Panc1 (cell line): ENCODE measurements around the gene RNF144A. TPM values are rescaled to one million over a fixed set of nuclear protein-coding genes. Genes with fewer than 3 reads are reported as not detected.

Experiments
- ATAC-seq: fragments of 200-7000 bp; cut with Tn5 transposase; 2 replicates; pipeline ENCODE4 v1.9.1; 2020; ENCODE audit warnings: mild to moderate bottlenecking, moderate library complexity
- BruUV-seq: library from RNA; stranded (reverse); fragments of 400-500 nt; replicated peaks from 2 replicates; lab custom pipeline; 2021; lab: Mats Ljungman, UMichigan
- CTCF ChIA-PET: fragments of 300-600 bp; sonication (Branson Sonifier 250); formaldehyde crosslinking; loops from one replicate; lab custom pipeline; 2022; ENCODE audit warnings: antibody characterized with exemption; lab: Charles Lee
- POLR2A ChIA-PET: fragments of 300-600 bp; sonication (Branson Sonifier 250); formaldehyde crosslinking; loops from one replicate; lab custom pipeline; 2022; ENCODE audit warnings: antibody characterized with exemption; lab: Charles Lee
- DNase-seq: peaks from one replicate; pipeline ENCODE4 v3.0.0-alpha.2; 2010; ENCODE audit warnings: low read depth, low spot score
- H3K27ac ChIP-seq: 2 replicates; pipeline ENCODE4 v1.5.1; 2011; ENCODE audit warnings: mild to moderate bottlenecking, low read length, inconsistent platforms
- H3K27me3 ChIP-seq: fragments of 200-500 bp; sonication (Bioruptor generic); 2 replicates; pipeline ENCODE4 v1.6.0; 2014; ENCODE audit warnings: low read length, inconsistent platforms; ENCODE audit not compliant: control insufficient read depth, insufficient read depth
- H3K36me3 ChIP-seq: fragments of 200-500 bp; sonication (Bioruptor generic); 2 replicates; pipeline ENCODE4 v1.5.1; 2014; ENCODE audit warnings: inconsistent platforms, mild to moderate bottlenecking, low read length, moderate library complexity; ENCODE audit not compliant: control insufficient read depth, insufficient read depth
- H3K4me1 ChIP-seq: 2 replicates; pipeline ENCODE4 v1.5.1; 2011; ENCODE audit warnings: inconsistent platforms, mild to moderate bottlenecking, low read length, moderate library complexity; ENCODE audit not compliant: control insufficient read depth, insufficient read depth
- H3K4me3 ChIP-seq, 2 experiments: 2 replicates each; pipeline ENCODE4 v1.5.1; 2011 to 2012; ENCODE audit warnings: low read depth in 2 of 2, low read length in 2 of 2, mild to moderate bottlenecking in 2 of 2, inconsistent platforms in 1 of 2, moderate library complexity in 1 of 2
- H3K9me3 ChIP-seq: fragments of 200-500 bp; sonication (Bioruptor generic); 2 replicates; pipeline ENCODE4 v1.5.1; 2014; ENCODE audit warnings: low read depth, mild to moderate bottlenecking, inconsistent platforms, low read length, moderate library complexity; ENCODE audit not compliant: control insufficient read depth, insufficient read depth
- POLR2AphosphoS5 ChIP-seq: IDR thresholded peaks from 2 replicates; pipeline ENCODE4 v1.6.1; 2012; ENCODE audit warnings: mild to moderate bottlenecking, low read depth, low read length, moderate library complexity
- SIN3A ChIP-seq: IDR thresholded peaks from 2 replicates; pipeline ENCODE4 v1.6.1; 2012; ENCODE audit warnings: low read depth, mild to moderate bottlenecking, low read length, moderate library complexity, borderline replicate concordance; ENCODE audit not compliant: insufficient read depth
- TCF7L2 ChIP-seq: IDR thresholded peaks from 2 replicates; pipeline ENCODE4 v1.6.1; 2011; ENCODE audit warnings: mild to moderate bottlenecking, low read depth, low read length, inconsistent platforms
- in situ Hi-C: cut with HindIII; loops from 2 replicates; pipeline ENCODE4 v1.10.0; 2016; ENCODE audit warnings: low sequenced_read_pairs, low pct_unique_long_range_greater_than_20kb
- intact Hi-C: fragments of 100-400 bp; cut with micrococcal nuclease; formaldehyde crosslinking; loops from one replicate; pipeline ENCODE4 v1.10.0; 2022; ENCODE audit not compliant: unreplicated experiment
- total RNA-seq: library from RNA; stranded (reverse); gene quantifications from one replicate; pipeline ENCODE4 v1.2.1, GENCODE V29; 2021; ENCODE audit not compliant: unreplicated experiment
- TF ChIP-seq, protein P1 (sequence below), 2 experiments: IDR thresholded peaks; 2 replicates each; pipeline ENCODE4 v1.6.1; 2011 to 2012; ENCODE audit warnings: low read depth in 2 of 2, control low read depth in 1 of 2, low read length in 1 of 2, mild to moderate bottlenecking in 1 of 2, moderate library complexity in 1 of 2; ENCODE audit not compliant: insufficient read depth in 1 of 2
- TF ChIP-seq, protein P2 (sequence below): fragments of 450-650 bp; IDR thresholded peaks from 2 replicates; pipeline ENCODE4 v1.5.1; 2017; ENCODE audit warnings: mild to moderate bottlenecking

Gene RNF144A
- total RNA-seq, 1 experiment from 2014 or later: 5.4 TPM

DNA sequence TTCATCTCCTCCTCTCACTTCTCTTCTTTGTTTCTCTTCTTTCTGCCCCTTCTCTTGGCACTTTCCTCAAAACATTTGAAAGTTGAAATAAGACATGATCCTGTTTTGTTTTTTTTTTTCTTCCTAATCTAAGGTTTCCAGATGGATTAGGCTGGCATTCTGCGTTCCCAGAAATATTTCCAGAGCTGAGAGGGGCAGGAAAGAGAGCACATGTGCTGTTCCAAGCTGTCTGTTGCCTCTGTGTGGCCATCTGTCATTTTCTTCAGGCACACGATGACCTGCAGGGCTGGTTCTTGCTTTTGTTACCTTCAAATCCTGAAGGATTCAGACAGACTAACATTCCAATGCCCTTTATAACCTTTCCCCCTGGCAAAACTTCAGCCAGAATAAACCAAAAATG, 142.9 kb downstream of the RNF144A start:
- CTCF ChIA-PET: no interaction called here

DNA sequence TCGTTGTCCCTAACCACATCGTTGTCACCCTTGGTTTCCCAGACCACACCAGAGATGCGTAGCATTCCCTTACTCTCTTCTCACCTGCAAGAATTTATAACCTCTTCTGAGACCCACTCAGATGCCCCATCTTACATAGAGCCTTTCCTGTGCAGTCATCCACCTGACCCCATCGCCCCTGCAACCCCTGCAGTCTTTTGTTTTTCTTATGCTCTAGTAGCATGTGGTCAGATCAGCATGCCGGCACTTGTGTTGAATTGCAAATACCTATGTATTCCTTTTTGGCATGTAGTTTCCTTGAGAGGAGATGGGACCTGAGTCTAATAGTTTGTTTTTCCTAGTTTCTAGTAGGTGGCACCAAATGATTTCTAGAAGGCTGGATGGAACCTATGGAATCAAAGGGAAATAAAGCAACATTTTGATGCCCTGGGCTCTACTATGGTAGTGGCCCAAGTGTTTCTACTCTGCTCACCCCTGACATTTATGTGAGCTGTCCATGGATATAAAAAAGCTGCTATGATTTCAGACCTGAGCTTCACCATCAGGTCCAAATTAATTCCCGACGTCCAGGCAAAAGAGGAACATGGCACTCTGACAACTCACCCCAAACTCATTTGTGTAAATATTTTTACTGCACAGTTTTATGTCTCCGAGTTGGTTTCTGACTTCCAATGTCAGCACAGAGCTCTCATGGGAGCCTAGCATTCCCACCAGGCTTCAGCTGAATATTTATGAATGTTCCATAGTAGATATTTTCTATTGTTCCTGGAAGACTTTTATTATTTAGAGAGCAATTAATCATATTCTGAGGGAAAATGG, 143.6 kb downstream of the RNF144A start:
- Histone ChIP-seq H3K27me3 (no peaks in the 10 kb centered on the region), H3K4me1 (no peaks in the 10 kb centered on the region), H3K27ac (no peak overlapping the region), H3K4me3 (no peak overlapping the region), H3K36me3 (no peaks in the 10 kb centered on the region), H3K9me3 (no peaks in the 10 kb centered on the region)
- ATAC-seq: no peak
- intact Hi-C loops: no loop called here
- DNase-seq: no peak
- ChIA-PET POLR2A (no interaction called here), CTCF (no interaction called here)
- in situ Hi-C loops: no loop called here
- BruUV-seq: no TSS peak
- no peak for TF ChIP-seq SIN3A
- no peak for TF ChIP-seq POLR2AphosphoS5
- TF ChIP-seq, protein P1, sequence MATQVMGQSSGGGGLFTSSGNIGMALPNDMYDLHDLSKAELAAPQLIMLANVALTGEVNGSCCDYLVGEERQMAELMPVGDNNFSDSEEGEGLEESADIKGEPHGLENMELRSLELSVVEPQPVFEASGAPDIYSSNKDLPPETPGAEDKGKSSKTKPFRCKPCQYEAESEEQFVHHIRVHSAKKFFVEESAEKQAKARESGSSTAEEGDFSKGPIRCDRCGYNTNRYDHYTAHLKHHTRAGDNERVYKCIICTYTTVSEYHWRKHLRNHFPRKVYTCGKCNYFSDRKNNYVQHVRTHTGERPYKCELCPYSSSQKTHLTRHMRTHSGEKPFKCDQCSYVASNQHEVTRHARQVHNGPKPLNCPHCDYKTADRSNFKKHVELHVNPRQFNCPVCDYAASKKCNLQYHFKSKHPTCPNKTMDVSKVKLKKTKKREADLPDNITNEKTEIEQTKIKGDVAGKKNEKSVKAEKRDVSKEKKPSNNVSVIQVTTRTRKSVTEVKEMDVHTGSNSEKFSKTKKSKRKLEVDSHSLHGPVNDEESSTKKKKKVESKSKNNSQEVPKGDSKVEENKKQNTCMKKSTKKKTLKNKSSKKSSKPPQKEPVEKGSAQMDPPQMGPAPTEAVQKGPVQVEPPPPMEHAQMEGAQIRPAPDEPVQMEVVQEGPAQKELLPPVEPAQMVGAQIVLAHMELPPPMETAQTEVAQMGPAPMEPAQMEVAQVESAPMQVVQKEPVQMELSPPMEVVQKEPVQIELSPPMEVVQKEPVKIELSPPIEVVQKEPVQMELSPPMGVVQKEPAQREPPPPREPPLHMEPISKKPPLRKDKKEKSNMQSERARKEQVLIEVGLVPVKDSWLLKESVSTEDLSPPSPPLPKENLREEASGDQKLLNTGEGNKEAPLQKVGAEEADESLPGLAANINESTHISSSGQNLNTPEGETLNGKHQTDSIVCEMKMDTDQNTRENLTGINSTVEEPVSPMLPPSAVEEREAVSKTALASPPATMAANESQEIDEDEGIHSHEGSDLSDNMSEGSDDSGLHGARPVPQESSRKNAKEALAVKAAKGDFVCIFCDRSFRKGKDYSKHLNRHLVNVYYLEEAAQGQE (IDR thresholded peaks at IDR 0.05; ENCODE audit: insufficient read depth in 1 of 2, low read depth in 2 of 2, low read length in 1 of 2): no peak
- TF ChIP-seq TCF7L2: no peak
- TF ChIP-seq, protein P2, sequence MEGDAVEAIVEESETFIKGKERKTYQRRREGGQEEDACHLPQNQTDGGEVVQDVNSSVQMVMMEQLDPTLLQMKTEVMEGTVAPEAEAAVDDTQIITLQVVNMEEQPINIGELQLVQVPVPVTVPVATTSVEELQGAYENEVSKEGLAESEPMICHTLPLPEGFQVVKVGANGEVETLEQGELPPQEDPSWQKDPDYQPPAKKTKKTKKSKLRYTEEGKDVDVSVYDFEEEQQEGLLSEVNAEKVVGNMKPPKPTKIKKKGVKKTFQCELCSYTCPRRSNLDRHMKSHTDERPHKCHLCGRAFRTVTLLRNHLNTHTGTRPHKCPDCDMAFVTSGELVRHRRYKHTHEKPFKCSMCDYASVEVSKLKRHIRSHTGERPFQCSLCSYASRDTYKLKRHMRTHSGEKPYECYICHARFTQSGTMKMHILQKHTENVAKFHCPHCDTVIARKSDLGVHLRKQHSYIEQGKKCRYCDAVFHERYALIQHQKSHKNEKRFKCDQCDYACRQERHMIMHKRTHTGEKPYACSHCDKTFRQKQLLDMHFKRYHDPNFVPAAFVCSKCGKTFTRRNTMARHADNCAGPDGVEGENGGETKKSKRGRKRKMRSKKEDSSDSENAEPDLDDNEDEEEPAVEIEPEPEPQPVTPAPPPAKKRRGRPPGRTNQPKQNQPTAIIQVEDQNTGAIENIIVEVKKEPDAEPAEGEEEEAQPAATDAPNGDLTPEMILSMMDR: no peak

More for the DNA sequence above, 142.9 kb downstream of the RNF144A start:
- Histone ChIP-seq H3K36me3 (no peaks in the 10 kb centered on the region), H3K27ac (no peak overlapping the region), H3K4me3 (no peak overlapping the region), H3K9me3 (no peaks in the 10 kb centered on the region), H3K27me3 (no peaks in the 10 kb centered on the region), H3K4me1 (no peaks in the 10 kb centered on the region)
- intact Hi-C loops (no loop called here), in situ Hi-C loops (no loop called here)
- POLR2A ChIA-PET: no interaction called here
- no TSS peak for BruUV-seq
- ATAC-seq (no peak), DNase-seq (no peak)
- TF ChIP-seq POLR2AphosphoS5 (no peak), TCF7L2 (no peak), SIN3A (no peak)
- TF ChIP-seq, protein P2: no peak
- TF ChIP-seq, protein P1 (IDR thresholded peaks at IDR 0.05; ENCODE audit: insufficient read depth in 1 of 2, low read depth in 2 of 2, low read length in 1 of 2): no peak
